BLaER1 treated with 17β-estradiol and CSF1 and Interleukin-3, amounts not matched to agents 10 nM and 100 nM (cell line): ENCODE data around the gene XRCC6.
"Not testable (repeated sequence)": the region's sequence is repeated elsewhere in the genome, so short reads cannot be mapped to it uniquely, and the experiment has no call there.

ENCODE experiments used
- H3K27ac ChIP-seq, 11 experiments: shearing (Covaris generic); formaldehyde crosslinking; 2 replicates each; pipeline ENCODE4 v1.8.1; 2022
- H3K27me3 ChIP-seq, 11 experiments: shearing (Covaris generic); formaldehyde crosslinking; 2 replicates each; pipeline ENCODE4 v1.8.1; 2022
- H3K36me3 ChIP-seq, 11 experiments: shearing (Covaris generic); formaldehyde crosslinking; 2 replicates each; pipeline ENCODE4 v1.8.1; 2022
- H3K4me1 ChIP-seq, 10 experiments: shearing (Covaris generic); formaldehyde crosslinking; 2 replicates each; pipeline ENCODE4 v1.8.1; 2022
- H3K4me2 ChIP-seq, 11 experiments: shearing (Covaris generic); formaldehyde crosslinking; 2 replicates each; pipeline ENCODE4 v1.8.1; 2022
- H3K4me3 ChIP-seq, 10 experiments: shearing (Covaris generic); formaldehyde crosslinking; 2 replicates each; pipeline ENCODE4 v1.8.1; 2022
- H3K9ac ChIP-seq, 11 experiments: shearing (Covaris generic); formaldehyde crosslinking; 2 replicates each; pipeline ENCODE4 v1.8.1; 2022
- H3K9me3 ChIP-seq, 11 experiments: shearing (Covaris generic); formaldehyde crosslinking; replicated peaks in 1 of 11; 2 replicates each; pipeline ENCODE4 v1.8.1; 2022
- H4K20me1 ChIP-seq, 11 experiments: shearing (Covaris generic); formaldehyde crosslinking; 2 replicates each; pipeline ENCODE4 v1.8.1; 2022
- Cebpa-rat ChIP-seq, 11 experiments: shearing (Covaris generic); IDR thresholded peaks; 2 replicates each; pipeline ENCODE4 v1.8.1; 2022

The XRCC6 gene

DNA sequence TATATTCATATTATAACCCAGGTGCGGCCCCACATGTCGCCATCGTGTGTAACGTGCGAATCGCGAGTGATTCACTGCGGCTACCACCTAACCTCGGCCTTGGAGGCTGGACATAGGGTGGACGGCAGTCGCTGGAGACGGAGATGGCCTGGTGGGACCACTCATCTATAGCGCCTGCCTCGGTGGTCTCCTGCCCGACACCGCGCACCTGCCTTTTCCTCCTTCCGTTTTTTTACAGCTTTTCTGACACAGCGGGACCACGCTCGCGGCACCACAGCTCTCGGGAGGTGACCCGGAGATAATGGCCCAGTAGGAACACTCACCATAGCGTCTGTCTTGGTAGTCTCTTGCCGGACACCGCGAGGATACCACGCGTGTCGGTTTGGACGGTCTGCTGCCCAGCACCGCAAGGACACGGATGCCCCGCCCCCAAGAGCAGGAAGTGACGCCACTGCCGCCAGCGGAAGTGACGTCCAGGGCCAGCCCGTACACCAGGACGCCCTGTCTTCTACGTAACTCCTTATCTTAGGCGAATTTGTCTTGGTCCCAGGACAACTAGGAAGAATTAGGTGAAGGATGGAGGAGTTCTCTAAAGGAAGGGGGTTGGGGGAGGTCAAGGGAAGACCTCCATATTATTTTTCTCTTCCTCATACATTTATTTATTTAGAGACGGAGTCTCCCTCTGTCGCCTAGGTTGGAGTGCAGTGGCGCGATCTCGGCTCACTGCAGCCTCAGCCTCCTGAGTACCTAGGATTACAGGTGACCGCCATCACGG, 61.1 kb downstream of the XRCC6 start:
- Histone ChIP-seq H3K9ac (peak overlapping the region; percentile 49 to 83 (median 77)), H4K20me1 (peaks cover 28 to 100% (median 94%) of the 10 kb centered on the region in 11 experiments; a peak in 21 of 22 replicates)
- TF ChIP-seq Cebpa-rat (IDR thresholded peaks at IDR 0.05) = no peak

DNA sequence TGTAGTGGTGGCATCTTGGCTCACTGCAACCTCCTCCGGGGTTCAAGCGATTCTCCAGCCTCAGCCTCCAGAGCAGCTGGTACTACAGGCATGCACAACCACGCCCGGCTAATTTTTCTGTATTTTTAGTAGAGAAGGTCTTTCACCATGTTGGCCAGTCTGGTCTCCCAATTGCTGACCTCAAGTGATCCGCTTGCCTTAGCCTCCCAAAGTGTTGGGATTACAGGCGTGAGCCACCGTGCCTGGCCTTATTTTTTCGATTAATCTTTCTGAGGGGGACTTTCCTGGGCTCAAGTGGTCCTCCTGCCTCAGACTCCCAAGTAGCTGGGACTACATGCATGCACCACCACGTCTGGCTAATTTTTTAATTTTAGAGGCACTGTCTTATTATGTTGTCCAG, 62.0 kb downstream of the XRCC6 start:
- Histone ChIP-seq H3K36me3 (peaks cover 28 to 71% (median 52%) of the 10 kb centered on the region in 11 experiments), H3K27ac (peak overlapping the region in 7 of 11 experiments; percentile 39 to 79 (median 73); a peak in 10 of 22 replicates)

More for the DNA sequence above, 61.1 kb downstream of the XRCC6 start:
- Histone ChIP-seq H3K27ac (peak overlapping the region; percentile 39 to 79 (median 69)), H3K4me2 (peak overlapping the region; percentile 64 to 78 (median 75)), H3K9me3 (peaks cover 0 to 8% (median 0%) of the 10 kb centered on the region in 11 experiments; a peak in 2 of 22 replicates), H3K4me1 (peaks cover 20 to 34% (median 27%) of the 10 kb centered on the region in 10 experiments), H3K27me3 (no peaks in the 10 kb centered on the region), H3K36me3 (peaks cover 35 to 79% (median 61%) of the 10 kb centered on the region in 11 experiments), H3K4me3 (peak overlapping the region; percentile 59 to 78 (median 68))

DNA sequence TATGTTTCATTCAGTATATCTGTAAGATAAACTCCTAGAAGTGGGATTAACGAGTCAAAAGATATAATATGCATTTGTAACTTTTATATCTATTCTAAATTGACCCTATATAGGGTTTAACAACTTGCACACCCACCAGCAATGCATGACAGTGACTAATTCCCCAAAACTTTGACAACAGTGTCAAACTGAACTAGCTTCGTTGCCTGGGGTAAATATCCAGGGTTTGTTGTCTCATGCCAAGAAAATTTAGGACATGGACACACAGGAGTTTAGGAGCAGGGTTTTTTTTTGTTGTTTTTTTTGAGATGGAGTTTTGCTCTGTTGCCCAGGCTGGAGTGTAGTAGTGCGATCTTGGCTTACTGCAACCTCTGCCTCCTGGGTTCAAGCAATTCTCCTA, 62.5 kb downstream of the XRCC6 start:
- TF ChIP-seq Cebpa-rat (IDR thresholded peaks at IDR 0.05) = no peak
- no peak overlapping the region for H3K4me2 ChIP-seq

More for the DNA sequence above, 62.0 kb downstream of the XRCC6 start:
- no peaks in the 10 kb centered on the region for H3K27me3 ChIP-seq
- H3K9me3 ChIP-seq = peaks cover 0 to 8% (median 0%) of the 10 kb centered on the region in 11 experiments; a peak in 2 of 22 replicates
- H4K20me1 ChIP-seq = peaks cover 28 to 93% (median 86%) of the 10 kb centered on the region in 11 experiments; a peak in 21 of 22 replicates
- H3K4me1 ChIP-seq = peaks cover 25 to 34% (median 32%) of the 10 kb centered on the region in 10 experiments
- peak overlapping the region; percentile 49 to 83 (median 77); a peak in 17 of 22 replicates for H3K9ac ChIP-seq
- H3K4me2 ChIP-seq = peak overlapping the region; percentile 64 to 78 (median 75)
- no peak for TF ChIP-seq Cebpa-rat (IDR thresholded peaks at IDR 0.05)
- H3K4me3 ChIP-seq = peak overlapping the region; percentile 59 to 78 (median 68); a peak in 19 of 20 replicates

DNA sequence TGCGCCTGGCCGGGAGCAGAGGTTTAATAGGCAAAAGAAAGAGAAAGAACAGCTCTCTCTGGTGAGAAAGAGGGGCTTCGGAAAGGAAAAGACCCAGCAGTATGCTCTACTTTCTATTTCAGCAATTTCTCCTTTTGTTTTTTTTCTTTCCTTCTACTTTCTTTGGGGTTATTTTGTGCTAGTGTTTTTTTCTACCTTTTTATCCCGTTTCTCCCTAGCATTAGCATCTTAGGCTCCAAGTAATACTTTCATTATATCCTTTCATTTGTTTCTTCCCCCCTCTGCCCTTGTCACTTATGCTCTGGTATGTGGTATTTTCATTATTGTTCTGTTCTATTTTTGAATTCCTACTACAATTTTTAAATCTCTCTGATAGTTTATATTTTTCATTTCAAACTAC, 63.1 kb downstream of the XRCC6 start:
- TF ChIP-seq Cebpa-rat (IDR thresholded peaks at IDR 0.05) = no peak
- no peak overlapping the region for H3K27ac ChIP-seq

More for the DNA sequence above, 62.5 kb downstream of the XRCC6 start:
- Histone ChIP-seq H3K4me3 (no peak overlapping the region), H3K4me1 (peaks cover 20 to 34% (median 28%) of the 10 kb centered on the region in 10 experiments), H3K9me3 (peaks cover 0 to 8% (median 0%) of the 10 kb centered on the region in 11 experiments; a peak in 2 of 22 replicates), H3K9ac (no peak overlapping the region), H3K36me3 (peaks cover 22 to 65% (median 47%) of the 10 kb centered on the region in 11 experiments), H4K20me1 (peaks cover 23 to 88% (median 80%) of the 10 kb centered on the region in 11 experiments; a peak in 21 of 22 replicates), H3K27ac (no peak overlapping the region), H3K27me3 (no peaks in the 10 kb centered on the region)

DNA sequence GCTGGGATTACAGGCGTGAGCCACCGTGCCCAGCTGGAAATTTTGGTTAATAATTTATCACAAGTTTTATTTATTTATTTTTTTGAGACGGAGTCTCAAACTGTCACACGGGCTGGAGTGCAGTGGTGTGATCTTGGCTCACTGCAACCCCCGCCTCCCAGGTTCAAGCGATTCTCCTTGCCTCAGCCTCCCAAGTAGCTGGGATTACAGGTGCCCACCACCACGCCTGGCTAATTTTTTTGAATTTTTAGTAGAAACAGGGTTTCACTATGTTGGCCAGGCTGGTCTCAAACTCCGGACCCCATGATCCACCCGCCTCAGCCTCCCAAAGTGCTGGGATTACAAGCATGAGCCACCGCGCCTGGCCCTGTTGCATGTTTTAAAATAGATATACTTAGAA, 65.8 kb downstream of the XRCC6 start:
- H3K9me3 ChIP-seq, H3K27me3 ChIP-seq: not testable (repeated sequence)
- peak overlapping the region in 5 of 11 experiments; percentile 93 to 96 (median 95); a peak in 7 of 22 replicates for H3K27ac ChIP-seq
- H3K4me3 ChIP-seq = peak overlapping the region; percentile 69 to 95 (median 80); a peak in 19 of 20 replicates
- H3K4me1 ChIP-seq = peaks cover 33 to 46% (median 39%) of the 10 kb centered on the region in 10 experiments
- H3K9ac ChIP-seq = peak overlapping the region; percentile 88 to 97 (median 92); a peak in 21 of 22 replicates
- H3K36me3 ChIP-seq = peaks cover 0 to 32% (median 21%) of the 10 kb centered on the region in 11 experiments; a peak in 13 of 22 replicates
- H3K4me2 ChIP-seq = peak overlapping the region; percentile 80 to 99 (median 95)
- peaks cover 5 to 55% (median 47%) of the 10 kb centered on the region in 11 experiments; a peak in 19 of 22 replicates for H4K20me1 ChIP-seq

More for the DNA sequence above, 63.1 kb downstream of the XRCC6 start:
- Histone ChIP-seq H3K4me2 (no peak overlapping the region), H3K27me3 (no peaks in the 10 kb centered on the region), H3K4me1 (peaks cover 20 to 38% (median 32%) of the 10 kb centered on the region in 10 experiments), H3K9me3 (peaks cover 0 to 8% (median 0%) of the 10 kb centered on the region in 11 experiments; a peak in 2 of 22 replicates), H3K36me3 (peaks cover 16 to 59% (median 41%) of the 10 kb centered on the region in 11 experiments), H3K4me3 (no peak overlapping the region), H4K20me1 (peaks cover 23 to 82% (median 74%) of the 10 kb centered on the region in 11 experiments; a peak in 21 of 22 replicates), H3K9ac (no peak overlapping the region)

DNA sequence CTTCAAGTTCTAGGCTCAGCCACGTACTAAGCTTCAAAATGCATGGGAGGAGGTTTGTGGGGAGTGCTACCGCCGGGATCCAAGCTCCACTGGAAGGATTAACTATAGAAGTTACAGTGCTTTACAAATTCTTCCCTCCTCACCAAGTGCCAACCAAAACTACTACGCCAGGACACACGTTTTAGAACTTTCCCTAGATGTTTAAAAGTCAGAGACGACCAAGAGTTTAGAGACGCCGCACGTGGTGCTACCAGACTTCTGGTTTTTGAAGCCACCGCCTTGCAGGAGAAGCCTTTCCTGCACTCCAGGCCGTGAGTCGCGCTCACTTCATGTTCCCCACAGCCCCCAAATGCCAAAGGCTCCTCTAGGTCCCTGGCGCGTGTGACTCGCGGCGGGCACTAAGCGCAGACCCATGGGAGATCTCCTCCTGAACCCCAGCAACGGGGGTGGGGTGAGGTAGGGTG, 66.8 kb downstream of the XRCC6 start:
- Histone ChIP-seq H3K27ac (peak overlapping the region; percentile 87 to 98 (median 94)), H3K36me3 (peaks cover 0 to 22% (median 16%) of the 10 kb centered on the region in 11 experiments; a peak in 11 of 22 replicates), H3K4me2 (peak overlapping the region; percentile 80 to 99 (median 95)), H3K9me3 (peaks cover 0 to 8% (median 0%) of the 10 kb centered on the region in 11 experiments; a peak in 2 of 22 replicates), H4K20me1 (peaks cover 5 to 44% (median 38%) of the 10 kb centered on the region in 11 experiments; a peak in 19 of 22 replicates), H3K27me3 (no peaks in the 10 kb centered on the region), H3K4me1 (peaks cover 32 to 43% (median 38%) of the 10 kb centered on the region in 10 experiments), H3K4me3 (peak overlapping the region; percentile 69 to 95 (median 80)), H3K9ac (peak overlapping the region; percentile 88 to 97 (median 92))
- no peak for TF ChIP-seq Cebpa-rat (IDR thresholded peaks at IDR 0.05)

DNA sequence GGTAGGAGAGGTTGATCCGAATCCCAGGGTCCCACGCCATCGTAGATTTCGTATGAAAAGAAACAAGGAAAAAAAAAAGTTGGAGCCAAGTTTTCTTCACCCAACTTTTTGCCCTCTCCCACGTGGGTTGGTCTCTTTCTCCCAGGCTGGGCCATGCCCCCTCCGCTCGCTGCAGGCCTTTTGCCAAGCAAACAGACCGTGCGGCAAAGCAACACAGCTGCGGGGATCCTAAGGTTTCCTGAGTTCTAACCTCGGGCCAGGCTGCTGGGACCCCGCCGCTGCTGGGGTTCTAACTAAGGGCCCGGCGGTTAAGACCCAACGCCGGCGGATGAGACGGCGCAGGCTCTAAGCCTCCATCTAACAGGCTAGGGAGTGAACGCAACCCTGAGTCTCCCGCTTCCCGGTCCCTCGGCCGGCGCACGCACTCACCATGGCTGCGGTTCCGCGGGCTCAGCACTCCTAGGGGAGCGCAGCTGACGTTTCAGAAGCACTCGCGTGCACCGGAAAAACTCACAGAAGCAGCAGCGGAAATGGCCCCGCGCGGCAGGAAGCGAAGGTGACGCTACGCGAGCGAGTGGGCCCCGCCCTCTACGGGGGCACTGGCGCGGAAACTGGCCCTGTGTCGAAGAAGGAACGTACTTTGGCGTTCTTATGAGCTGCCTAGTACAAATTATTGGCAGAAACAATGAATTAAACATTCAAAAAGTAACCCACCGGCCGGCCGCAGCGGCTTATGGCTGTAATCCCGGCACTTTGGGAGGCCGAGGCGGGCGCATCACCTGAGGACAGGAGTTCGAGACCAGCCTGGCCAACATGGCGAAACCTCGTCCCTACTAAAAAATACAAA, 67.5 kb downstream of the XRCC6 start, which contains the start of gene SNU13:
TSS of gene SNU13 (minus strand) at position 503 of the 847 bp plus-strand sequence. CDS start at position 432, 71 bp downstream.
- H3K4me1 ChIP-seq = peaks cover 26 to 39% (median 34%) of the 10 kb centered on the region in 10 experiments
- H3K27me3 ChIP-seq = no peaks in the 10 kb centered on the region
- no peak for TF ChIP-seq Cebpa-rat (IDR thresholded peaks at IDR 0.05)
- H3K27ac ChIP-seq = peak within 1 kb of the TSS; percentile 87 to 98 (median 94)
- peak within 1 kb of the TSS; percentile 88 to 97 (median 92) for H3K9ac ChIP-seq
- H3K36me3 ChIP-seq = peaks cover 1 to 19% (median 11%) of the 10 kb centered on the region in 11 experiments; a peak in 15 of 22 replicates
- peaks cover 5 to 38% (median 31%) of the 10 kb centered on the region in 11 experiments; a peak in 18 of 22 replicates for H4K20me1 ChIP-seq
- H3K9me3 ChIP-seq = peaks cover 0 to 6% (median 0%) of the 10 kb centered on the region in 11 experiments; a peak in 2 of 22 replicates
- H3K4me2 ChIP-seq = peak within 1 kb of the TSS; percentile 80 to 99 (median 95)
- H3K4me3 ChIP-seq = peak within 1 kb of the TSS; percentile 69 to 95 (median 80)
